Measurements from ENCODE around the gene LRRC71.
"Not testable (repeated sequence)": the region's sequence is repeated elsewhere in the genome, so short reads cannot be mapped to it uniquely, and the experiment has no call there.

Gene LRRC71

DNA sequence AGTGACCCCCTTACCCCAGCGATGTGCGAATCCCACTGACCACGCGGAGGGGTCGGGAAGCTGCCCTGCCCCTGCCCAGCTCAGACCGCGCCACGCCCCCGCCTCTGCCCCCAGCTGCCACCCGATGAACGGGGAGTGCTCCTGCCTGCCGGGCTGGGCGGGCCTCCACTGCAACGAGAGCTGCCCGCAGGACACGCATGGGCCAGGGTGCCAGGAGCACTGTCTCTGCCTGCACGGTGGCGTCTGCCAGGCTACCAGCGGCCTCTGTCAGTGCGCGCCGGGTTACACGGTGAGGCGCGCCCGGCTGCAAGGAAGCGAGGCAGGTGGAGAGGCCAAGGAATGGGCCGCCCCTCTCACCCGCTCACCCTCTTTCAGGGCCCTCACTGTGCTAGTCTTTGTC, 11.9 kb upstream of the LRRC71 start:
- DNase-seq: no peak

GRCh38 chr1:156908955-156909354, 11.5 kb upstream of the LRRC71 start:
- DNase-seq: no peak

DNA sequence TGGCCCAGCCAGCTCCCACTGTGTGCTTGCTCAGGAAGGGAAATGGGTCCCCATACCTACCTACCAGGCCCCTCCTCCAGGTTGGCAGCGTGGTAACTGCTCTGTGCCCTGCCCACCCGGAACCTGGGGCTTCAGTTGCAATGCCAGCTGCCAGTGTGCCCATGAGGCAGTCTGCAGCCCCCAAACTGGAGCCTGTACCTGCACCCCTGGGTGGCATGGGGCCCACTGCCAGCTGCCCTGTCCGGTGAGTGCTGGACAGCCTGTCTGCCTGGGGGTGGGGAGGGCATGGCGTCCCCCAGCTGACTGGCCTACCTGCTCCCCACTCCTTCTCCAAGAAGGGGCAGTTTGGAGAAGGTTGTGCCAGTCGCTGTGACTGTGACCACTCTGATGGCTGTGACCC, 10.8 kb upstream of the LRRC71 start:
- DNase-seq: no peak

DNA sequence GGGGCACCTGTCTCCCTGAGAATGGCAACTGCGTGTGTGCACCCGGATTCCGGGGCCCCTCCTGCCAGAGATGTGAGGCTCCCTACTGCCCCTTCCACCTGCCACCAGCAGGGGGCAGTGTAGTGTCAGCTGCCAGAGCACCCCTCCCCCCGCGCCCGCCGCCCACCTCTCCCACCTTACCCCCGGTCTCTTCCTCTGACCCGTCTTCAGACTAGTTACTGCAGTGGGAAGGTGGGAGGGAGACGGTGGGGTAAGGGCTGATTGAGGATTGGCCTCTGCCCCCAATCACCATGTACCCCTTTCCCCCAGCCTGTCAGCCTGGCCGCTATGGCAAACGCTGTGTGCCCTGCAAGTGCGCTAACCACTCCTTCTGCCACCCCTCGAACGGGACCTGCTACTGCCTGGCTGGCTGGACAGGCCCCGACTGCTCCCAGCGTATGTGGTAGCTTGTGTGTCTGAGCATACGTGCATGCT, 10.1 kb upstream of the LRRC71 start:
- peak; percentile 41 for DNase-seq

DNA sequence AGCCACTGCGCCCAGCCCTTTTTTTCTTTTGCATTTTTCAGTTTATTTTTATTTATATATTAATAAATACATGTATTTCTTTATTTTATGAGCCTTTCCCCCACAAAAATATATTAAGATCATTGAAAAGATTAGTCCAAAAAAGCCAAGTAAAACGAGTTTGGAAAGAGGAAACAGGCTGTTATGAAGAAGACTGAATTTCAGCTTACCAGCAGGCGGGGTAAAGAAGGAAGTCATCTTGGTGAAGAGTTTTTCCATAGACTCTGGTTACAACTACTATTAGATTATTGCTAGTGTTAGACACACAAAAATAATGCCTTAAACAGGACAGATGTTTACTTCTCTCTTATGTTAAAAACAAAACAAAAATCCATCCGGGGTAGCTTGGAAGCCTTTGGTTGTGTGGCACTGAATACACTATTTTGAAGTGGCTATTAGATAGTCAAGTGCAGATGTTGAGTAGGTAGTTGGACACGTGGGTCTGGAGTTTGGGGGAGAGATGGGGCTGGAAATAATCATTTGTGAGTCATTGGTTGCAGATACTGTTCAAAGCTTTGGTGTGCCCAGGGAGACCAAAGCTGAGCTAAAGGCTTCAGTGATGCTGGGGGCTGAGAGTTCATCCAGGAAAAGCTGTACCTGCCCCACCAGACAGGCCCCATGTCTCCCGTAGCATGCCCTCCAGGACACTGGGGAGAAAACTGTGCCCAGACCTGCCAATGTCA, 8.7 kb upstream of the LRRC71 start:
- DNase-seq: no peak

GRCh38 chr1:156912310-156912709, 8.1 kb upstream of the LRRC71 start:
- DNase-seq: no peak

- DNase-seq: no peak
Measured at GRCh38 chr1:156912861-156913808, 7.3 kb upstream of the LRRC71 start.

- DNase-seq: no peak
Measured at GRCh38 chr1:156913809-156914387, 6.5 kb upstream of the LRRC71 start.

DNA sequence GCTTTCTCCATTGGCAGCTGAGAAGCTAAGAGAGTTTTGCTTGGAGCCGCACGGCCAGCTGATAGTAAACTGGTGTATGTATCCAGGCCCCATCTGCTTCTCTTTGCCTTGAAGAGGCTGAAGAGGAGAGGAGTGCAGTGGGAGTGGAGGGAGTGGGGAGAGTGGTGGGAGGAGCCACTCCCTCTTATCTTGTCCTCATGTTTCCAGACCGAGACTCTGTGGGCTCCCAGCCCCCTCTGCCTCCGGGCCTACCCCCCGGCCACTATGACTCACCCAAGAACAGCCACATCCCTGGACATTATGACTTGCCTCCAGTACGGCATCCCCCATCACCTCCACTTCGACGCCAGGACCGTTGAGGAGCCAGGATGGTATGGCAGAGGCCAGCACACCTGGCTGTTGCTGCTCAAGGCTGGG, 6.0 kb upstream of the LRRC71 start:
- DNase-seq: peak; percentile 80

GRCh38 chr1:156921053-156921529, 659 bp downstream of the LRRC71 start:
- DNase-seq: no peak

DNA sequence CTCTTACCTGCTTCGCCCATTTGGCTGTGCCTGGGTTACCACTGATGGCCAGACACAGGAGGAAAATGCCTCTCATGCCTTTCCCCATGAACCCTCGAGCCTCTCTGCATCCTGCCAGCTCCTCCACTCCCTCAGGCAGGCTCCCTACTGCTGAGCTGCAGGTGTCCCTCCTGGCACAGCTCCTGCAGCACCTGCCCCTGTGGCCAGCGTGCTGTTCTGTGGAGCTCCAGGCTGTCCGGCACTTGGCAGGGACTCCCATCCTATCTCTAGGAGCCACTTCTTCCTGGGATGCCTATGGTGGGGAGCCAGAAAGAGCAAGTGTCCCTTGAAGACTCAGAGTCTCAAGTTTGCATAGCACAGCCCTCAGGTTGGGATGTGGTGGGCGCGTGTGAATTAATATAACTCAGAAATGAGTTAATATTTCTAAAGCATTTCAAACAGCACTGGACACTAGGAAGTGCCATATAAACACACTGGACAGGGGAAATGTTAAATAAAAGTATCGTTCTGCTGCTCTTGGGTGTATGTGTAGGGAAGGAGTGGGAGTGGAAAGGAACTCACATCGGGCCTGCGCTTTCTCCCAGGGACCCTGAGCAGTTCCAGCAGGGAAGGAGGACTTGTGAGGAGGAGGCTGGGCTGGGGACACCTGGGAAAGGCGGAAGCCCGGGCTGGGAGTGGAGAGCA, 2.7 kb downstream of the LRRC71 start:
- DNase-seq: no peak

- no peak for DNase-seq
Measured at GRCh38 chr1:156923670-156924477, 3.4 kb downstream of the LRRC71 start.

- no peak for DNase-seq
Measured at GRCh38 chr1:156924478-156925153, 4.2 kb downstream of the LRRC71 start.

DNA sequence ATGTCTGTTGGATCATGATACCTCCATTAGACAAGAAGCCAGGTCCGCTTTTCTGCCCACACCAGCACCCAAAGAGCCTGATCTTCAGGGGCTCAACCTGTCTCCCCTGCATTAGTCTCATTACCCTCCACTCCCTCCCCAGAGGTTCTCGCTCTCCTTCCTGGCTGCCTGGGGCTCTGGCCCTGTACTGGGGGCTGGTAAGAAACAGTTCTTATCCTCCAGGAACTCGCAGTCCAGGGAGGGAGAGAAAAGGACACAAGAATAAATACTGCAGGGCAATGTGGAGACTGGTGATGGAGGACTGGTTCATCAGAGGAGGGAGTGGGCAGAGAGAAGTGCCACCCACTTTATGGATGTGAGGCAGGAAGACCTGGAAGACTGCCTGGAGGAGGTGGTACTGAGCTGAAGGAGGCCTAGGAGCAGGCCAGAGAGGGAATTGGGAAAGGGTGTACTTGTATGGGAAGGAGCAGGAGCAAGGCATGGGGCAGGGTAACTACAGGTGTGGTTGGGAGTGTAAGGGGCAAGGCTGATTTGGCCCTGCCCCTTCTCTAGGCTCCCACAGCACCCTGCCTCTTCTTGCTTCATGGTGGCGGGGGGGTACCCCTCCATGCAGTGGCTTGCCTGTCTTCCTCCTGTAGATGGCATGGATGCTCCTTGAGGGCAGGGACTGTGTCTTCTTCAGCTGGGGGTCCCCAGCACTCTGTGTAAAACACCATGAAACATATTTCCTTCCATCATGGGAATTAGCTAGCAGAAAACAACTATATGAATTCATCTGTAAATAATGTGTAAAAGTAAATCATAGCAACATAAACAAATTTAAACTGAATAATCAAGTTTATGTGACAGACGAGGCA, 5.0 kb downstream of the LRRC71 start:
- no peak for DNase-seq

- peak; percentile 96 for DNase-seq
Measured at GRCh38 chr1:156926175-156926574, 5.7 kb downstream of the LRRC71 start.

DNA sequence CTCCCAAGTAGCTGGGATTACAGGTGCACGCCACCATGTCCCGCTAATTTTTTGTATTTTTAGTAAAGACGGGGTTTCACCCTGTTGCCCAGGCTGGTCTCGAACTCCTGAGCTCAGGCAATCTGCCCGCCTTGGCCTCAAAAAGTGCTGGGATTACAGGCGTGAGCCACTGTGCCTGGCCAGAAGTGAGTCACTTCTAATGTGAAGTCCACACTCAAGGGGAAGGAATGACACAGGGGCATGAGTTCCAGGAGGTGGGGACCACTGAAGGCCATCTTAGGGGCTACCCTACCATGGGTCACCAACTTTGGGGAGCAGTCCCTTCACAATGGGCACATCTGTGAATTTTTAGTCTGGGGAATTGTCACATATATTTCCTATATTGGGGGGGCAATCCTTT, 6.3 kb downstream of the LRRC71 start:
- not testable (repeated sequence) for DNase-seq

GRCh38 chr1:156927215-156928042, 7.0 kb downstream of the LRRC71 start:
- peak; percentile 80 for DNase-seq

GRCh38 chr1:156928043-156928602, 7.7 kb downstream of the LRRC71 start:
- DNase-seq: no peak
